Measurements from ENCODE around the gene FBLN1.
"Not testable (repeated sequence)": the region's sequence is repeated elsewhere in the genome, so short reads cannot be mapped to it uniquely, and the experiment has no call there.

Gene FBLN1

GRCh38 chr22:45529971-45530575 is 27.4 kb downstream of the FBLN1 start:
- no peak for TF ChIP-seq CTCF (conservative IDR thresholded peaks at IDR 0.05)
- no peak overlapping the region for H3K27ac ChIP-seq

GRCh38 chr22:45531441-45532234 is 29.0 kb downstream of the FBLN1 start:
- TF ChIP-seq CTCF (conservative IDR thresholded peaks at IDR 0.05) = no peak
- no peak overlapping the region for H3K27ac ChIP-seq

GRCh38 chr22:45532235-45532631 is 29.6 kb downstream of the FBLN1 start:
- H3K27ac ChIP-seq = no peak overlapping the region
- no peak for TF ChIP-seq CTCF (conservative IDR thresholded peaks at IDR 0.05)

GRCh38 chr22:45533703-45534102 is 31.0 kb downstream of the FBLN1 start:
- no peak for TF ChIP-seq CTCF (conservative IDR thresholded peaks at IDR 0.05)
- no peak overlapping the region for H3K27ac ChIP-seq

- no peak for TF ChIP-seq CTCF (conservative IDR thresholded peaks at IDR 0.05)
- no peak overlapping the region for H3K27ac ChIP-seq
Observed at GRCh38 chr22:45534339-45535192, 31.9 kb downstream of the FBLN1 start.

GRCh38 chr22:45535290-45535689 is 32.6 kb downstream of the FBLN1 start:
- no peak overlapping the region for H3K27ac ChIP-seq

GRCh38 chr22:45535835-45536234 is 33.2 kb downstream of the FBLN1 start:
- H3K27ac ChIP-seq = not testable (repeated sequence)

More at GRCh38 chr22:45535290-45535689, 32.6 kb downstream of the FBLN1 start:
- no peak for TF ChIP-seq CTCF (conservative IDR thresholded peaks at IDR 0.05)
